ENCODE measurements around the gene FANCC.

Gene FANCC

DNA sequence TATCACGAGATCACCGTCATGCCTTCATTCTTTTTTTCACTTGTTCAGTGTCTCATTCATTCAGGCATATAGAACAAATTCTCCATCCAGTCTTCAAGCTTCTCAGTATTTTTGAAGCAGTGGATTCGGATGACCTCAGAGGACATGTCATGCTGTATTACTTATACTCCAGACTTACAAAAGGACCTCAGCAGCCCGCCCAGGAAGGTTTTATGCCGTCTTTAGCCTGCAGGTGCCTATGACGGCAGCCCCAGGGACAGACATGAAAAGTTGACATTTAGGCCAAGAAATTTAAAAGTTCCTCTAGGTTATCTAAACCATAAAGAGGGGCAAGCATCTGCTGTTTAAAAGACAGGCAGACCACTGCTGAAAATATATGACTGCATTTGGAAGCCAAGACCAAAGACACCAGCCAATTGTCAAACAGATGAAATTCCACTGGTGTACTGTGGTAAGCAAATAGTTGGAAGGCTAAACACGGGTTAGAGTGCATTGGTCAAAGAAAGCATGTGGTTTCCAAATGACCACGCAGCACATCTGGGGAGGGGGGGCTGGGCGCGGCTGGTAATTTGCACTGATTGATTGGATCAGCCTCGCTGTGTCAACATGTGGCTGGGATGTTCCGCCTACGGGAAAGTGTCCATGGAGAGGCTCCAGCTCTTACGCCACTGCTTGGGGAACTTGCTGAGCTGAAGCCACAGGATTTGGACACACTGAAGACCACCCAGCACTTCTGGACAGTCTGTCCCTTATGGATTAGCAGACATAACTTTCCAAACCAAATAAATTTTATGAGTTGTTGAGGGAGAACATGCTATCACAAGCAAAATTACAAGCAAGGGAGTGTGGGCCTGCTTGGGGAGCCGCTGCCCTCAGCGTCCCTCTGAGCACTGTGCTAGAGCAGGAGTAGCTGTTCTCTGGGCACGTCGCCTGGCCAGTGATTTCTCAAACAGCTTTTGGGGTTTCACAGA lies 173.6 kb downstream of the FANCC start:
- DNase-seq (ENCODE audit: low spot score) = no peak

DNA sequence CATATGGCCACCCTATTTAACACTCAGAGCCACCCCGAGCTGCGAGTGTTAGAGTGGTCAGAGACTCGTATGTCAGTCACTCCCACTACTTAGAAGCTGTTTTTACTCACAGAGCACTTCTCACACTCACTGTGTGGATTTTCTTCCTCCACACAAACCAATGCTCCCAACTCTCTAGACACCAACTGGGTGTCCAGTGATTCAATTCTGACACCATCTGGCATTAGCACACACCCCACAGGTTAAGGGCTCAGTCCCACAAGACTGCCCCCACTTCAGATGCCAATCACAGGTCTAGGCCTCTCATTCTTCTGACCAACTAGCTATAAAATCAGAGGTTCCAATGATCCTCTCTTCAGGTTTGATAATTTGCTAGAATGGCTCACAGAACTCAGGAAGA lies 174.8 kb downstream of the FANCC start:
- no peak for DNase-seq (ENCODE audit: low spot score)

DNA sequence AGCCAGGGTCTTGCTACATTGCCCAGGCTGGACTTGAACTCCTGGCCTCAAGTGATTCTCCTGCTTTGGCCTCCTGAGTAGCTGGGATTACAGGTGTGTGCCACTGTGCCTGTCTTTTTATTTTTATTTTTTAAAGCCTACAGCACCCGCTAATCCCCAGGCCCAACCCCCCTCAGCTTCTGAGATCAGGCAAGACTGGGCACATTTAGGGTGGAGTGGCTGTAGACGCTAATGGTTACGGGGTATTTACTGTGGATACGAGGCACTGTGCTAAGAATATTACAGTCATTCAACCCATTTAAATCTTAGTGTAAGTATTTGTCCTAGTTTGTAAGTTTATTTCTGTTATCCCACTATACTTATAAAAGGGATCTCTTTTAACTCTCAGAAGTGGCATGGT lies 175.2 kb downstream of the FANCC start:
- no peak for DNase-seq (ENCODE audit: low spot score)

DNA sequence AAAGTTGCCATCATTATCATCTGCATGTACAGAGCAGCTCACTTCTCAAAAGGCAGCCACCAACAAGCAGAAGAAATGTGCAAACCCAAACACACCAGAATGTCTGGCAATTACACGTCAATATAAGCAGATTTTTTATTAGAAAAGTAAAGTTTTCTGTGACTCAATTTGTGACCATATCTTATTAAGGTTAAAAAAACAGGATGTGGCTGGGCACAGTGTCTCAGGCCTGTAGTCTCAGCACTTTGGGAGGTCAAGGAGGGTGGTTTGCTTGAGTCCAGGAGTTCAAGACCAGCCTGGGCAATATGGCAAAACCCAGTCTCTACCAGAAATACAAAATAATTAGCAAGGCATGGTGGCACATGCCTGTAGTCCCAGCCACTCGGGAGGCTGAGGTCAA lies 176.7 kb downstream of the FANCC start:
- no peak for DNase-seq (ENCODE audit: low spot score)

DNA sequence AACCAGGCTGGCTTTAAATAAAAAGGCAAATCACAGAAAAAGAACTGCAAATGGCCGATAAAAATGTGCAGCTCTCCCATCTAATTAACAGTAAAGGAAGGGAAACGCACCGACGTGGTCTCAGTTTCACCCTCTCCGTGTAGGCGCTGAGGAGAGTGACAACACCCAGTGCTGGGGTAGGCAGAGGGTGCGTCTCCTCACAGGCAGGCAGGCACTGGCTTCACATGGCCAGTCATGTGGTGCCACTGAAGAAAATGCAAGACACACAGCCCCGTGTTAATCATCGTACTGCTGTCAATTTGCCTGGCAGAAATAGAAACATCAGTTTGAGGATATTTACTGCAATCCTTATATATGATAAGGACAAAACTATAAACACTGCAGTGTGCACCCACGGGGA lies 178.4 kb downstream of the FANCC start:
- DNase-seq (ENCODE audit: low spot score) = no peak

DNA sequence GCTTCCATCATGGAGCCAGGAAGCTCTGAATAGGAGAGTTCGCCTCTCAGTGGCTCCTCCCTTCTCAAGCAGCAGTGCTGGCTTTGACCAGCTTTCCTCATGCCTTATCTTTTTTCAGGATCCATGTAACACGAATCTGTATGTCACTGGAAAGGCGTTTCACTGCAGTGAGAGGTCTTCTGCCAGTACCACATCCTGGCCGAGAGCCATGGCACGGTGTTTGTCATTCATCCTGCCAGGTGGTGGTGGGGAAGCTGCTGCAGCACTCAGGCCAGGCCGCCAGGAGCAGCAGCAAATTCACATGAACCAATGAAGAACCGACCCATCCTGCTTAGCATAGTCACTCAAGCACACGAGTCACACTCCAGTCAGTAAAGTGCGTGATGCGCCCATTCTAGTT lies 179.0 kb downstream of the FANCC start:
- peak; percentile 71 for DNase-seq (ENCODE audit: low spot score)

DNA sequence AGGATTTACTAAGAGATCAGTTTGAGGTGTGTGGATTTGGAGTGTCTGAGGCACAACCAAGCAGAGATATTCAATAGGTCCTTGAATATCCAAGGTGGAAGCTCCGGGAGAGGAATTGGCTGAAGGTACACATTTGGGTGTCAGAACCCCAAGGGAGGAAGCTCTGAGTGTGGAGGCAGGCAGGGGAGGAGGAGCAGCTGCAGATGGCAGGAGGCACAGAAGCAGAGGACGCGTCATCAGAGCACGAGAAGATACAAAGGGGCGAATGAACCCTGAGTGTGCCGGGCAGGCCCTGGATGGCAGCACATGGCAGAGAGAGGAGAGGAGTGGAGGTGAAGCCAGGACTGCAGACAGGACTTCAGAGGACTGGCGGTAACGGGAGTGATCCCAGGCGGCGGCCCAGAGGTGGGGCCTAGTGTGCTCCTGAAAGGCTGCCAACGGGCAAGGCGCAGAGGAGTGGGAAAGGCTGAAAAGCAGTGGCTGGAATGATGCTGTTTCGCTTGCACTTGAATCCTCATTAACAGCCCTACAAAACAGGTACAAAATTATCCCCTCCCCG lies 179.8 kb downstream of the FANCC start:
- DNase-seq (ENCODE audit: low spot score) = no peak

DNA sequence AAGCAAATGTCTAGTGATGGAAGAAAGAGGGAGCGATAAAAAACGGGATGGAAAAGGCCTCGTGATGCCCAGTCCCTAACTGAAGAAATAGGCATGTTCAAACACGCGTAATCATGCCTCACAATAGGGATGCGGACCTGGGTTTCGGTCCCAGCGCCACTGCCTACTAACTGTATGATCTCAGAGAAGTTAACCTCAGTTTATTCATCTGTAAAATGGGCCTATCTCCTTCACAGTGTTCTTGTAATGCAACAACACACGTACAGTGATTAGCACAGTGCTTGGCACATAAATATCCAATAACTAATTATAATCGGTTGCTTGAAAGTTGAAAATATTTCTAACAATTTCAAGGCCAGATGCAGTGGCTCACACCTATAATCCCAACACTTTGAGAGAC lies 181.8 kb downstream of the FANCC start:
- DNase-seq (ENCODE audit: low spot score) = no peak

DNA sequence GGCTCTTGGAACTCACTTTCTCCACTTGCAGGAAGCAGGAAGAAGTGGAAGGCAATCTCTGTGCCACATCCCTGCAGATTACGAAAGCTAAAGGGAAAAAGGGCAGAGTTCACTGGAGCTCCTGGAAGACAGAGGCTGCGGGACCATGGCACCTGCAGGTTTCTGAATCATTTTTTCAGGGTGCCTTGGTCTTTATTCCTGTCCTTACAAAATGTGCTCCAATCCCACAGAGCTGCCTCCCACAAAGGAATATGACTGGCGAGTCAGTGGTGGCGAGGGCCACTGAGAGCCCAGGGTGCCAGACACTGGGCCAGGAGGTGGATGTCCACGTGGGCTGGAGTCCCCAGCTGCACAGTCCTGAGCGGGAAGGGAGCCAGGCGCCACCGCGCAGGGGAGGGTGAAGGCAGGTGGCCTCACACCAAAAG lies 183.0 kb downstream of the FANCC start:
- DNase-seq (ENCODE audit: low spot score) = no peak

DNA sequence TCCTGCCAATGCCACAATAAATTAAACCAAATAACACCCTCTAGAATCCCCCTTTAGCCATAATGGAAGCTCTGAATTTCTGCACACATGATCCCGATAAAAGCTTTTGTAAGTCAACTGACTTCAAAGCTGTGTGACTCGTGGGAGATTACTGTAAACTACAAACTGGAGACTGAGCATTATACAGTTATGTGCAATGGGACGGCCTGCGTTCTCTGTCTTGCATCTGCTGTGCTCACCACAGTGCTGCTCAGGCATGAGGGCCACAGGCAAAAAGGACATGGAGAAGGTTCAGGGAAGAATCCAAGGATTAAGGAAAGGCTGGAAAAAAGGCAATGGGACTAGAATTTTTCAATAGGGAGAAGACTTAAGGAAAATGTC lies 184.2 kb downstream of the FANCC start:
- no peak for DNase-seq (ENCODE audit: low spot score)

DNA sequence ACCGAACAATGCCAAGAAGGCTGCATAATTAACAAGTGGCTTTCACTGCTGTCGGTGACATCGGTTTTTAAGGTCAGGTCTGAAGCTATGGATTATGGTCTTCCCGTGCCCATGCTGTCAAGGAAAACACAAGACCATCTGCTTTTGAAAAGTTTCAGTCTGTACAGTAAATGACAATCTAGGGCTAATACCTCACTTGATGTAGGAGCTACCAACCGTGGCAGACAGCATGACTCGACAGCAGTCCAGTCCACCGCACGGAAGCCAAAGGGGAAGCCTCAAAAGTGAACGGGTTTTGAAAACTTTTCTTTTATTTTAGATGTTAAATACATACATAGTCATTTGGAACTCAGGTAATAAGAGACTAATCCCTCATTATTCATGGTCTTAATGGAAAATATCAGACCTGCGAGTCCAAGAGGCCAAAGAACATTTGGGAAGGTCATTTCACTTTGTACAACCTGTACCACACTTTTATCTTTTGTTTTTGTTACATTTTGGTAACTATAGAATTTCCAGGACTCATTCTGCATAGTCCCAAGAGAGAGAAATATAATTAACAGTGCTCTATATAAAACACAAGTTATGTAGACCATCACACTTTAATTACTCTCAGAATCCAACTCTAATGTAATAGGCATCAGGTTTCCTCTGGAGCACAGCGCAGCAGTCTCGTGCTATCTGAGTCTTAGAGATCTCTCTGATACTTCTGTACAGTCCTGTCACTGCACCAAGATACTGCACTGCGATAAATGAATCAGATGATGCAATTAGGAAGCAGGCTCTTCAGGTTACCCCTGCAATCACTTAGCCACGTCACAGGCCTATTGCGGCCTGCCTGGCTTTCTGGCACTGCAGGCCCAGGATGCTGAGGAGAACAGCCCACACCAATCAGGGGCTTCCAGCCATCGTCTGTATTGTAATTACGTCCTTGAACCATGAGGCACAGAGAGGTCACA lies 184.9 kb downstream of the FANCC start:
- DNase-seq (ENCODE audit: low spot score) = no peak

DNA sequence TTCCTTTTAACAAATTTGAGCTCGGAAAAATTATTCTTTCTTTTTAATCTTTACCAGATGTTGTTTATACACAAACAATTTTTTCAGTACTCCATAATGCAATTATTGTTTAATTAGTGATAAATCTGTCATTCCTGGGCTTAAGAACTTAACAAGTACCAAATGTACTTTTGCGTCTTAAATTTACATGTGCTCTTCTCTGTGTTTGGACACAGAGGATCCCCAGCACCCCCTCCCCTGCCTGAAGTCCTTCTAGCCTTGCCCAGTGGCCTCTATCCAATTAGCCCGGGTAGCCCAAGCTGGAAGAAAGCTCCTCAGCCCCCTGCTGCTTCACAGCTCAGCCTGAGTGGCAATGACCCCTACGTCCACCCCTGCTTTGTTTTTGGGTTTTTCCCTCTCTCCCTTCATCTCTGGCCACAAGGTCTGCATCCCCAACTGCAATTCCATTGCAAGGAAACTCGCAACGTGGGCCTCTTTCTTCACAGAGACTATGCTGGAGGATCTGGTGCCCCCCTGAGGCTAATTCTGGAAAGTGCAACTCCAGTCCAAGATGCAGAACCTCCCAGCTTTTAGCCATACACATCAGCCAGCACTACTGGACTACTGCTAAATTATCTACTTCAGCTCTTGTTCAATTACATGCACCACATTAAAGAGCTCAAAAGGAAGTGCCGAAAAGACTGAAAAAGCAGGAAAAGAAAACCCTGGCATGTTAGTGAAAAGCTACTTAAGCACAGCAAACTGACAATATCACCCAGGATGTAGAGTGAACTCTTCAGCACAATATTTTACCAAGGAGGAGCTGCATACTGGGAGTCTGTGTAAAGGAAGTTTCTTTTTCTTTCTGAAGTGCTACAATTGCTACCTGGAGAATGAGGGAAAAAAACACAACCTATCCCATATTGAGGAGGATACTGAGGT lies 186.2 kb downstream of the FANCC start:
- DNase-seq (ENCODE audit: low spot score) = peak; percentile 80

DNA sequence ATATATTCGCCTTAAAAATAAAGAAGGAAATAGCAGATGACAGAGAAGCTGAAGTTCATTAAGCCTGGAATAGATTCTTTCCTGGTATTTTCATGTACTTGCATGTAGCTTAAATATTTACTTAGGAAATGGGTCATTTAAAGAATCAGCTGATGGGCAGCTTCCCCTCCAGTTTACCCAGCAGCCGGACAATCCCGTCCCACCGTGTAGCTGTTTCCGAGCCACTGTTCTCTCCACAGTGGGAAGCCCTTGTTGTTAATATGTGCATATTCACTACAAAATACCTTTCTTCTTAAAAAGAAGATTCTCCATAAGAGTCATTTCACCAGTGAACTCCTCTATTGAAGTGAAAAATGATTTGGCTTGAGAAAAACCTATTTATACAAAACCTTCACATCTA lies 187.0 kb downstream of the FANCC start:
- no peak for DNase-seq (ENCODE audit: low spot score)

DNA sequence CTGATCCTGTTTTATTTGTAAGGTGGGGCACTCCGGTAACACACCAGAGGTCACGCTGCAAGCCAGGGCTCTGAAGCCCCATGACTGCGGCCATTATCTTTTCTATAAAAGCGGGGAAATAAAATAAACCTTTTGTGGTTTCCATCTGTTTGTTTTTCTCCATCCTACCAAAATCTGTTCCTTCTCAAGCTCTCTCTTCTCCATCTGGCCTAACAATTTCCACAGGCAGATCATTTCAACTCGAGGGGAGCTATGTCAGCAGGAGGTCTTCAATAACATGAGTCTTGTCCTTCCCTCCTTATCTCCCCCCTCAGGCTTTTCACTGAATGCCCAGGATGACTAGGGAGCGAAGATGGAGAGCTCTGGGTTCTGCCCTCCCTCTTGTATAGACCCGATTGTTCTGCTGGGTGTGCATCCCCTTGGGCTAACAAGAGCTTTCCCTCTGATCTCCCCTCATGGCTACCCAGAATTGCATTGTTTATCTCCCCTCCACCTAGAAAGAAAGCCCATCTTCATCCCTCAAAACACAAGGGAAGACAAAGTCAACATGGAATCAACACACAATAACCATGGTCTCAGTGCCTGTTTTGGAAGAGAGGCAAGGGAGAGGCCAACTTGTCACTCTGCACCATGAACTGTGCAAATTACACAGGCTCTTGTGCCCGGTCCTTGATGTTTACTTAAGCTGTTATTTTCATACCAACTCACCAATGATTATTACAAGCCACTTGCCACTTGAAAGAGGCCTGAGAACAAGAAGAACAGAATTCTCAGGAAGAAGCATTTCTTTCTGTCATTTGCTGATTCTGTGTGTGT lies 187.8 kb downstream of the FANCC start:
- DNase-seq (ENCODE audit: low spot score) = no peak

DNA sequence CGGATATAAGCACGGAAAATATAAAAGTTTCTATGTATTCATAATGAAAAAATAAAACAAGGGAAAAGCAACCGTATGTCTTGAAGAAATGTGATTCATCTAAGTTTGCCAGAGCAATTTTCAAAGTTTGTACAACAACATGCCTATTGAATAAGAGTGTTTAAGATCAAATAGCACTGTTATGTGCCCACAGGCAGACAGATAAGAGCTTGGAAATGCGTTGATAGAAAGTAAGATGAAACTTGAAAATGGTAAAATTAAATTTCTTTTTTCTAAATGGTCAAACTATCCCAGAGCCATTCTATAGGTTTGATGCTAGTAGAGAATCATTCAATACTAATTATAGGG lies 189.4 kb downstream of the FANCC start:
- no peak for DNase-seq (ENCODE audit: low spot score)

DNA sequence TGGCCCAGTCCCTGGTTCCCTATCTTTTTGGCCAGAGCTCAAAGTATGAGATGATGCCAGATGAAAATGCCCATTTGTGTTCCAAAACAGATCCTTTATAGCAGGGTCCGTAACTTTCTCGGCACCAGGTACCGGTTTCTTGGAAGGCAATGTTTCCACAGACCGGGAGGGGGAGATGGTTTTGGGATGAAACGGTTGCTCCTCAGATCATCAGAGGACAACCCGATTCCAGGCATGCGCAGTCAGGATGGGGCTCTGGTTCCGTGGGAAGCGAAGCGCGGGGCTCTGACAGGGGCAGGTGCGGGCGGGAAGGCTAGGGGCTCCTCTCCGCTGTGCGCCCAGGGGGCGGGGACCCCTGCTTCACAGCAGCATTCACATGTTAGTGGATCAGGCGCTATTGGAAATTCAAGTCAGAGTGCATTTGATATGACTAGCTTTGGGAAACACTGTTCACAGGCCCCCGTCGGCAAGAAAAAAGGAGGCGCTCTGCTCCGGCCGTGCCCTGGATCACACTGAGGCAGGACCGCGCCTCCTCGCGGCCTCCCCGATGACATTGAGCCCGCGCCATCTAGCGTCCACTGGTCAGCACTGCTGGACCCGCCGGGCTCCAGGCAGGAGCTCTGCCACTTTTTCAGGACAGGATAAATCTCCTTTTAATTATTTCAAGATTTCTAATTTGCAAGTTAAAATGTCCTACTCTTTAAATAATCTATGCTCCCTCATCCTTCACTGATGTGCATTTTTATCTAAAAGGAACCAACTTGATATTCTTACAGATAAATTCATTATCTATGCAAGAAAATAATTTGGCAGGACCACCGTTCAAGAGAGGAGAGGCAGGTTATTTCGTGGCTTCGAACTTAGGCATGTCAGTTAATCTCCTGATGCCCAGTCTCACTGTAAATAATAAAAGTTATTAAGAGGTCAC lies 190.0 kb downstream of the FANCC start:
- DNase-seq (ENCODE audit: low spot score) = peak; percentile 87

DNA sequence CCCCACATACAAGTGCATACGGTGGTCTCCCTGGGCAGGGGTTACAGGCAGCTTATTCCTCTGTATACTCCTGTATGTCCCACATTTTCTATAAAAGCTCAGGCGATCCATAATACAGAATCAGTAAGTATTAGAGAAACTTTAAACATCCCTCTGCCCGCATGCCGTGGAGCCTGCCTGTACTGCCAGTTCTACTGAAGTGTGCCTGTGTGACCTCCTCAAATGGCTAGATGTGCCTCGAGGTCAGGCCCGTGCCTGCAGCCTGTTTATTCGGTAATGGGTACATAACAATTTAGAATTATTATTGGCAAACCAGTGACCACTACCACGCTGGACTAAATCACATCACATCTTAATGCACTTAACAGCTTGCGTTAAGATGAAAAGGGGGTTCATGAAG lies 190.8 kb downstream of the FANCC start:
- DNase-seq (ENCODE audit: low spot score) = no peak

DNA sequence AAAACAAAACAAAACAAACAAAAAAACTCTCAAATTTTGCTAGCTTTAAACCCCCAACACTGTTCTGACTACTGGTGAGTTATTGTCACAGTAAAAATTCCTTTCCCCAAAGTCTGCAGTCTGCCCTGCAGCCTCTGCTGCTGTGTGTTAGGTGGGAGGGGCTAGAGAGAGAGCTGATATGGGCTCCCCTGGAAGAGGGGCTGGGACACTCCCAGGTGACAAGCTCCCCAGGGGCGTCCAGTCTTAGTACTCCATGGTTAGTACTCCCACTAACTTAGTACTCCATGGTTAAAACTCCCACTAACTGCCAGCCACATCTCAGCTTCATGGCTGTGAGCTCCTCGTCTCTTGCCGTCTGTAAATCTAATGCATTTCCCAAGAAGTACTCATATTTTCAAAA lies 191.9 kb downstream of the FANCC start:
- DNase-seq (ENCODE audit: low spot score) = no peak

DNA sequence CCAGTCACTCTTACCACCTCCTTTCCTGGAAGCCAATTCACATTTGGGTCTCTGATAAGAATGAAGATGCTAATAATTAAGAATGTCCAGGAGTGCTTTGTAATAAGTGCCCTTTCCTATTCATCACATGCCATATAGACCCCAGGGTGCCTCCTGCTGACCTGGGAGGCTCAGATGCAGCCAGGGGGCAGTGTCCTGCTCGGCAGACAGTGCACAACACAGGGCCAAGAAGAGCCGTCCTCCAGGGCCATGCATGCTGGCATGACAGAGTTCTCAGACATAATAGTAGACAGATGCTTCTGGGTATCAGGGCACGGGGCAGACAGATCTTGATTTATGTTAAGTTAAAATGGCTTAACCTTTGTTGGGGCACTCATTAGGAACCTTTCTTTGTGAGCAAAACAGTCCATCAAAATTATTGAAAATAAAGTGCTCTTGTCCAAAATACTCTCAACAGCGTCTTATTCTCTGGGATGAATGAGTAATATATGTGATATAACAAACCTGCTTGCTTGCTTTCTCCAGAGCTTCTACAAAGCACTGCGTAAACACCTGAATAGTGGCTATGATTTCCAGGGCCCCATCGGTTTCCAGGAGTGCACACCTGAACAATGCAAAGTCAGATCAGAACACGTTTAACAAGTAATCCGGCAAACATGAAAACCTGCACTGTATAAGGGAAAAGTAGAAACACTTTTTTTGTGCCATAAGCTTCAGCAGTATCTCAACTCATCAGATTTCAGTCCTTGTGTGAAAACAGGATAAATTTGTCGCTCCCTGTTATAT lies 192.7 kb downstream of the FANCC start:
- no peak for DNase-seq (ENCODE audit: low spot score)

Measured in cerebellar cortex (tissue), 1 donor.